Measurements from ENCODE around the gene ALG14. TPM values are rescaled to one million over a fixed set of nuclear protein-coding genes. Genes with fewer than 3 reads are reported as not detected.

ALG14 gene
- polyA plus RNA-seq, 1 of the 3 experiments (the other 2 are of a cell fraction) = 2.5 TPM

GRCh38 chr1:95033843-95034242 lies 38.9 kb downstream of the ALG14 start:
- H3K4me2 ChIP-seq = no peak overlapping the region
- peaks cover 5% of the 10 kb centered on the region; the same call in 1 of the 2 replicates for H3K9me3 ChIP-seq
- H3K4me3 ChIP-seq (ENCODE audit: low read depth in 2 of 2, low read length in 1 of 2) = no peak overlapping the region
- H3K79me2 ChIP-seq (ENCODE audit: insufficient read depth) = no peaks in the 10 kb centered on the region; the same call in 1 of the 2 replicates
- H3K27me3 ChIP-seq (ENCODE audit: insufficient read depth) = no peaks in the 10 kb centered on the region
- DNase-seq = no peak
- peaks cover 6 to 19% of the 10 kb centered on the region in 2 experiments; a peak in 3 of 4 replicates for H3K4me1 ChIP-seq (ENCODE audit: control insufficient read depth in 1 of 2, insufficient read depth in 2 of 2, low read depth in 1 of 2, low read length in 1 of 2)
- ChIA-PET POLR2A (no interaction called here), CTCF (interaction anchor here (0.9 to 3.6 kb wide), 4 partner anchors 10 to 180 kb away, joined by 4 to 17 read pairs (median 9); no protein-coding TSS in a partner anchor)
- no peak for TF ChIP-seq FOXM1 (IDR thresholded peaks at IDR 0.05; ENCODE audit: low read depth)
- TF ChIP-seq USF2 (IDR thresholded peaks at IDR 0.05; ENCODE audit: borderline replicate concordance, low read depth, low read length) = no peak
- peak; percentile 37; the same call in 1 of the 2 replicates for TF ChIP-seq TCF12 (IDR thresholded peaks at IDR 0.05)
- peaks cover 0 to 3% of the 10 kb centered on the region in 2 experiments for H3K36me3 ChIP-seq (replicated peaks in 1 of 2; ENCODE audit: control insufficient read depth in 1 of 2, insufficient read depth in 2 of 2, low read length in 1 of 2)
- peak overlapping the region; percentile 40 to 90 for H3K27ac ChIP-seq (ENCODE audit: low read depth in 2 of 2, low read length in 1 of 2)
- no peak overlapping the region for H3K9ac ChIP-seq
- peaks cover 24% of the 10 kb centered on the region for H3F3A ChIP-seq (replicated peaks; ENCODE audit: insufficient read depth)
- no peak overlapping the region for H2AFZ ChIP-seq (ENCODE audit: low read depth)
- no peaks in the 10 kb centered on the region for H3K9me2 ChIP-seq
- H4K20me1 ChIP-seq (ENCODE audit: insufficient read depth) = no peaks in the 10 kb centered on the region

- Histone ChIP-seq H3K9me2 (no peaks in the 10 kb centered on the region), H3K27ac (ENCODE audit: low read depth in 2 of 2, low read length in 1 of 2) (no peak overlapping the region), H2AFZ (ENCODE audit: low read depth) (no peak overlapping the region), H3K36me3 (replicated peaks in 1 of 2; ENCODE audit: control insufficient read depth in 1 of 2, insufficient read depth in 2 of 2, low read length in 1 of 2) (peaks cover 2 to 14% of the 10 kb centered on the region in 2 experiments), H4K20me1 (ENCODE audit: insufficient read depth) (no peaks in the 10 kb centered on the region), H3F3A (replicated peaks; ENCODE audit: insufficient read depth) (peaks cover 13% of the 10 kb centered on the region), H3K9ac (no peak overlapping the region), H3K79me2 (ENCODE audit: insufficient read depth) (no peaks in the 10 kb centered on the region; the same call in 1 of the 2 replicates), H3K9me3 (peaks cover 10% of the 10 kb centered on the region), H3K4me2 (no peak overlapping the region), H3K4me3 (ENCODE audit: low read depth in 2 of 2, low read length in 1 of 2) (no peak overlapping the region), H3K4me1 (ENCODE audit: control insufficient read depth in 1 of 2, insufficient read depth in 2 of 2, low read depth in 1 of 2, low read length in 1 of 2) (peaks cover 6 to 11% of the 10 kb centered on the region in 2 experiments; a peak in 3 of 4 replicates), H3K27me3 (ENCODE audit: insufficient read depth) (no peaks in the 10 kb centered on the region)
- CTCF ChIA-PET = interaction anchor here (1.8 to 3.0 kb wide), 2 partner anchors 12 to 14 kb away, joined by 7 to 8 read pairs; no protein-coding TSS in a partner anchor
- no peak for DNase-seq
- no peak for TF ChIP-seq FOSL2 (IDR thresholded peaks at IDR 0.05; ENCODE audit: borderline replicate concordance, low read depth)
- no peak for TF ChIP-seq TCF12 (IDR thresholded peaks at IDR 0.05)
- no peak for TF ChIP-seq TAF1 (IDR thresholded peaks at IDR 0.05; ENCODE audit: borderline replicate concordance, low read depth, low read length)
- TF ChIP-seq EZH2phosphoT487 (IDR thresholded peaks at IDR 0.05; ENCODE audit: borderline replicate concordance, low read depth) = no peak
- no peak for TF ChIP-seq RAD21 (IDR thresholded peaks at IDR 0.05; ENCODE audit: low read length)
- no peak for TF ChIP-seq NRF1 (IDR thresholded peaks at IDR 0.05; ENCODE audit: low read depth, low read length)
- TF ChIP-seq GATA2 (CRISPR knock-in tag; IDR thresholded peaks at IDR 0.05) = no peak
- no peak for TF ChIP-seq JUND (IDR thresholded peaks at IDR 0.05)
- no peak for TF ChIP-seq RFX5 (IDR thresholded peaks at IDR 0.05; ENCODE audit: low read length)
- TF ChIP-seq IRF3 (IDR thresholded peaks at IDR 0.05; ENCODE audit: low read depth, low read length) = no peak
- no peak for TF ChIP-seq MXI1 (IDR thresholded peaks at IDR 0.05; ENCODE audit: low read depth, low read length)
- TF ChIP-seq MAX (IDR thresholded peaks at IDR 0.05; ENCODE audit: low read depth) = no peak
- TF ChIP-seq NFIC (IDR thresholded peaks at IDR 0.05; ENCODE audit: borderline replicate concordance) = no peak
- POLR2A ChIA-PET = no interaction called here
Observed at GRCh38 chr1:95029532-95029931, 43.2 kb downstream of the ALG14 start.

Measured in SK-N-SH (cell line).